Suprapubic skin (tissue), 4 donors: ENCODE data around the gene ZDHHC16. TPM values are rescaled to one million over a fixed set of nuclear protein-coding genes. Genes with fewer than 3 reads are reported as not detected.
A peak's percentile ranks its signal among the peaks of the same experiment; 100 is the strongest.

Experiments
- DNase-seq, 2 donors: peaks; one replicate each; pipeline ENCODE4 v3.0.0-alpha.2; 2019; ENCODE audit warnings: low spot score in 2 of 2
- H3K27ac ChIP-seq: fragments of 200-600 bp; sonication (generic); one replicate; pipeline ENCODE4 v1.5.1; 2019
- H3K27me3 ChIP-seq: fragments of 200-600 bp; sonication (generic); one replicate; pipeline ENCODE4 v1.5.1; 2019
- H3K36me3 ChIP-seq: fragments of 200-600 bp; sonication (generic); one replicate; pipeline ENCODE4 v1.5.1; 2019
- H3K4me1 ChIP-seq: fragments of 200-600 bp; sonication (generic); one replicate; pipeline ENCODE4 v1.5.1; 2019
- H3K4me3 ChIP-seq: fragments of 200-600 bp; sonication (generic); one replicate; pipeline ENCODE4 v1.5.1; 2019; ENCODE audit warnings: mild to moderate bottlenecking
- H3K9me3 ChIP-seq: fragments of 200-600 bp; sonication (generic); one replicate; pipeline ENCODE4 v1.5.1; 2019
- CTCF ChIP-seq, 2 donors: fragments of 200-600 bp in 1 of 2; fragments of 450-650 bp in 1 of 2; sonication (generic) in 1 of 2; IDR thresholded peaks; one replicate each; pipeline ENCODE4 v1.5.1; 2016 to 2019; ENCODE audit warnings: antibody characterized with exemption in 2 of 2, mild to moderate bottlenecking in 1 of 2, moderate library complexity in 1 of 2
- EP300 ChIP-seq: sonication (generic); formaldehyde crosslinking; IDR thresholded peaks from one replicate; pipeline ENCODE4 v1.6.1; 2017; ENCODE audit warnings: antibody characterized with exemption
- POLR2A ChIP-seq, 2 donors: fragments of 450-650 bp; IDR thresholded peaks; one replicate each; pipeline ENCODE4 v1.6.1; 2017; ENCODE audit warnings: antibody characterized with exemption in 2 of 2, mild to moderate bottlenecking in 2 of 2, moderate library complexity in 2 of 2
- POLR2AphosphoS5 ChIP-seq, 3 donors: sonication (generic); formaldehyde crosslinking; IDR thresholded peaks; one replicate each; pipeline ENCODE4 v1.6.1; 2017; ENCODE audit warnings: antibody characterized with exemption in 3 of 3
- WGBS: methylation state at CpG from one replicate; pipeline ENCODE4 v1.1.5; 2018; 5-methylcytosine and 5-hydroxymethylcytosine counted together
- total RNA-seq, 4 donors: library from RNA; depleted of rRNA; stranded (reverse); fragments of >200 nt; gene quantifications; one replicate each; pipeline ENCODE4 v1.1.0, GENCODE V29; 2016

Gene ZDHHC16
- total RNA-seq, 4 donors from 2014 or later = 24.5 to 35.8 (median 28.2) TPM

GRCh38 chr10:97451605-97452004 is 5.6 kb downstream of the ZDHHC16 start:
- WGBS = 92% methylated on average over 15 of the region's 17 CpGs
- H3K9me3 ChIP-seq = no peaks in the 10 kb centered on the region
- H3K27me3 ChIP-seq = no peaks in the 10 kb centered on the region
- peaks cover 54% of the 10 kb centered on the region for H3K4me1 ChIP-seq
- DNase-seq = no peak
- peak overlapping the region; percentile 17 for H3K27ac ChIP-seq
- peaks cover 38% of the 10 kb centered on the region for H3K36me3 ChIP-seq
- no peak overlapping the region for H3K4me3 ChIP-seq
- TF ChIP-seq EP300 (no peak), CTCF (IDR thresholded peaks at IDR 0.05) (no peak)

GRCh38 chr10:97452352-97452751 is 6.4 kb downstream of the ZDHHC16 start:
- Histone ChIP-seq H3K4me1 (peaks cover 47% of the 10 kb centered on the region), H3K4me3 (no peak overlapping the region), H3K27ac (no peak overlapping the region), H3K9me3 (no peaks in the 10 kb centered on the region), H3K36me3 (peaks cover 46% of the 10 kb centered on the region), H3K27me3 (no peaks in the 10 kb centered on the region)
- DNase-seq = no peak
- 83% methylated on average over 6 of the region's 6 CpGs for WGBS
- TF ChIP-seq POLR2A (IDR thresholded peaks at IDR 0.05) (no peak), EP300 (no peak), CTCF (IDR thresholded peaks at IDR 0.05) (no peak), POLR2AphosphoS5 (IDR thresholded peaks at IDR 0.05) (no peak)

- H3K4me1 ChIP-seq = peaks cover 28% of the 10 kb centered on the region
- no peak for DNase-seq
- H3K4me3 ChIP-seq = no peak overlapping the region
- H3K9me3 ChIP-seq = no peaks in the 10 kb centered on the region
- no peaks in the 10 kb centered on the region for H3K27me3 ChIP-seq
- H3K36me3 ChIP-seq = peaks cover 66% of the 10 kb centered on the region
- H3K27ac ChIP-seq = no peak overlapping the region
- 57% methylated on average over 3 of the region's 3 CpGs for WGBS
- TF ChIP-seq EP300 (no peak), POLR2AphosphoS5 (IDR thresholded peaks at IDR 0.05) (no peak), POLR2A (IDR thresholded peaks at IDR 0.05) (no peak), CTCF (IDR thresholded peaks at IDR 0.05) (no peak)
Measured at GRCh38 chr10:97454330-97455036, 8.5 kb downstream of the ZDHHC16 start.

- no peak for TF ChIP-seq CTCF (IDR thresholded peaks at IDR 0.05)
- Histone ChIP-seq H3K4me3 (no peak overlapping the region), H3K27ac (no peak overlapping the region), H3K4me1 (peaks cover 19% of the 10 kb centered on the region), H3K27me3 (no peaks in the 10 kb centered on the region), H3K9me3 (no peaks in the 10 kb centered on the region), H3K36me3 (peaks cover 81% of the 10 kb centered on the region)
- 59% methylated on average over 5 of the region's 5 CpGs for WGBS
- no peak for DNase-seq
Measured at GRCh38 chr10:97456034-97456685, 10.2 kb downstream of the ZDHHC16 start.

- Histone ChIP-seq H3K9me3 (no peaks in the 10 kb centered on the region), H3K4me3 (no peak overlapping the region), H3K36me3 (peaks cover 81% of the 10 kb centered on the region), H3K4me1 (peaks cover 13% of the 10 kb centered on the region), H3K27me3 (no peaks in the 10 kb centered on the region), H3K27ac (no peak overlapping the region)
- WGBS = 70% methylated on average over 3 of the region's 3 CpGs
- no peak for TF ChIP-seq POLR2AphosphoS5 (IDR thresholded peaks at IDR 0.05)
- no peak for TF ChIP-seq CTCF (IDR thresholded peaks at IDR 0.05)
- no peak for TF ChIP-seq POLR2A (IDR thresholded peaks at IDR 0.05)
- TF ChIP-seq EP300 = no peak
- no peak for DNase-seq
Measured at GRCh38 chr10:97456686-97457065, 10.7 kb downstream of the ZDHHC16 start.
